GM18907 (cell line): ENCODE data around the gene TSHZ3.

Experiments
- ATAC-seq: cut with Tn5 transposase; IDR thresholded peaks from one replicate; pipeline ENCODE4 v1.9.1; 2021; ENCODE audit warnings: mild to moderate bottlenecking, moderate library complexity; ENCODE audit not compliant: unreplicated experiment

Gene TSHZ3

GRCh38 chr19:31354799-31355664, 5.8 kb upstream of the TSHZ3 start:
- no peak for ATAC-seq

DNA sequence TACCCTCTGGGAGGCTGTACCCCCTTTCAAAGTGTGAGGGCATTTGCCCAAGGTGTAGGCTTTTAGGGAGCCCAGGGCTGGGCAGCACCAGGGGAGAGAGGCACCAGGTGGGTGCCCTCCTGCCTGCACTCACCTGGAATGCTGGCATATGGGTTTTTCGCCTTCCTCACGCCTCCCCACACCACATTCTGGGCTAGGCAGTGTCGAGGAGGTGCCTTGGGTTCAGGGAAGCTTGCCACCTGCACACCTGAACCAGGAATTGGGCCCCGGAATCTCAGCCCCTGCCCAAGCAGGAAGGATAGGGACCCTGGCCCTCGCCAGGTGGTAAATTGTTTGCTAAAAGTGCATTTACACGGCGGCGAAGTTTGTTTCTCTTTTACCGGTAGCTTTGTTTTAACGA, 5.1 kb upstream of the TSHZ3 start:
- no peak for ATAC-seq

- ATAC-seq, result no peak
These were observed 4.6 kb upstream of the TSHZ3 start for GRCh38 chr19:31353833-31354232.

- no peak for ATAC-seq
These were observed 3.8 kb upstream of the TSHZ3 start for GRCh38 chr19:31352782-31353651.

- no peak for ATAC-seq
These were observed 3.1 kb upstream of the TSHZ3 start for GRCh38 chr19:31352296-31352781.

- no peak for ATAC-seq
These were observed 2.6 kb upstream of the TSHZ3 start for GRCh38 chr19:31351855-31352195.

DNA sequence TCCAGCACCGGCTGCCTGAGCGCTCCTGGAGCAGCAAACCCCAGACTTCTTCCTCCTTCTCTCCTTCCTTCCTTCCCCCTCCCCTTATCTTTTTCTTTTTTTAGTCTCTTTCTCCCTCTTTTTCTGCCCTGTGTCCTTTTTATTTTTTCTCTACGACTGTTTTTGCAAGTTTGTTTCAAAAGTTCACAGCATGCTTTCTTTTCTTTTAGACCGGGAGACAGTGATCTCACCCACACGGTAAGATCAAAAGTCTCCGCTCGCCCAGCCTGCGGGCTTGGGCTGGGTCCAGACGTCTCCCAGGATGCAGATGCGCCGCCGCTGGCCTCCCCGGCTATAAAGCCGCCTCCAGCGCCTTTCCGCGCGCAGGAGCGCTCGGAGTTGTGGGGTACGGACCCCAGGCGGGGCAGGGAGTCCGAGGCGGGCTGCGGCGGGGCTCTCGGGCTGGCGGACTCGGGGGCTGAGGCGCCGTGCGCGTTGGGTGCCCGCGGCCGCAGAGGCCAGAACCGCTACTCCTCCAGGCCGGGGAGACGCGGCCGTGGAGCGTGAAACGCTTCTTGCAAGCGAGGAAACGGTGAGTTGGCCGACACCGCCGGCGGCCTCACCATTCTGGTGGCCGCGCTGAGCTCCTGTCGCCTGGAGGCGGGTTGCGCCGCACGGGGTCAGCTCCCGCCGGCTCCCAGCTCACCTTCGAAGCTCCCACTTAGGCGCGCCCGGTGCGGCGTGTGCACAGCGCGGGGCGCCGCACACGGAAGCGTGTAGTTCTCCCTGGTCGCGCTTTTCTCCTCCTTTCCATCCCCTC, 2.0 kb upstream of the TSHZ3 start:
- no peak for ATAC-seq

DNA sequence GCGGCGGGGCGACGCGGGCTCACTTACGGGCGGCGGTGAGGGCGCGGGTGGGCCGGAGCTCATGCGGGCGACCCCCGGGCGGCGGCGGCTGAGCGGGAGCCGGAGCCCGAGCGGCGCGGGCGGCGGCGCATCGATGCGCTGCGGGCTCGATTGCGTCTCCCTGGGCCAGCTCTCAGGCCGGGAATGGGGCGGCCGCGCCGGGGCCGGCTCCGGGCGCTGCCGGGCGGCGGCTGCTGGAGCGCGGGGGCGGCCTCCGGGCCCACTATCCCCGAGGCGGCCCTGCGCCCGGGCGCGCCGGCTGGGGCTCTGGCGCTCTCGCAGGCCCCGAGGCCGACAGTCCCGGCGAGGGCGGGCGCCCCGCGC, 1.4 kb upstream of the TSHZ3 start:
- ATAC-seq, result no peak

- ATAC-seq, result no peak
These were observed 927 bp upstream of the TSHZ3 start for GRCh38 chr19:31350033-31350692.

DNA sequence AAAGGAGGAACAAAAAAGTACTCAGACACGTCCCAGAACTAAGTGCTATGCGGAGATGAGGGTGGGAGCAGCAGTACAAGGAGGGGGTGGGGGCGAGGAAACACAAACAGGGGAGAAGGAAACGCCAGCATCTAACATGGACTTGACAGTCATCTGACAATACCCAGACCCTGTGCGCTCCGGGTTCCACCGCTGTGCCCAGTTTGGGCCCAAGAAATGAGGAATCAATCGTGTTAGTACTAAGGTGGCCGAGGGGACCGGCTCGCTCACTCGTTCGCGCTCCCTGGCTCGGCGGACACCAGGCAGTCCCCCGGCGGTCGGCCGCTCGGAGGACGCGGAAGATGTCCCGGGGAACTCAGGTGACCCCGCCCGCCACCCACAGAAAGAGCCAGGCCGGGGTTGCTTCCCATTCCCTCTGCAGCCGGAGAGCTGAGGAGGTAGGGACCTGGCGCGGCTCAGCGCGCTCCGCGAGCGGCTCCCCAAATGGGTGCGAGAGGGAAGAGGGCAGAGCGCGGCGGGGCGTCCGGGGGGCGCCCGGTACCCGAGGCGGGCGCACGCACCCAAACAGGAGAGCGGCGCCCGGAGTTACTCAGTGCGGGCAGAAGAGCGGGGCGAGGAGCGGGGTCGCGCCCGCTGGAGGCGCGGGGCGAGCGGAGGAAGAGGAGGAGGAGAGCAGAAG, 616 bp downstream of the TSHZ3 start:
- ATAC-seq, result no peak

DNA sequence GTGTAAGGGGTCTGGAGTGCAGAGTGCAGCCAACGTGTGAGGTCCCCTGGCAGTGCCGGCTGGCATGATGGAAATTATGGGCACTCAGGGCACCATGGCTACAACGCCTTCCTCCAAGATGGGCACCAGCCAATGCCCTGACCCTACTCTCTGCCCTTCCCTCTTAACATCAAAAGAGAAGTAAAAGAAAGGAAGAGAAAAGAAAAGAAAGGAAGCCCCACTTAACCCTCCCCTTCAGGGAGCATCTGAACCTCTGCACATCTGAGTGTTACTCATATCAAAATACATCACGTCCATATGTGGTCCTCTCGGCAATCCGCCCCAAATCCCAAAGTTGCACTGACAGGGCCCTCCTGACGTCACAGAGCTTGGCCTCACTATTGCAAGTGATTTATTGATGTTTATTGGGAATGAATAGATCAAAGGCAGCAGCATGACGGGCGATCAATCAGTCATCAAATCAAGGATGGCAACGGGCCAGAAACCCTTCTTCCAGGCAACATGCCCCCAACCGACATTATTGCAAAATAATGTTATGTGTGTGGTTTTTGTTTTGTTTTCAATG, 1.3 kb downstream of the TSHZ3 start:
- ATAC-seq, result no peak

DNA sequence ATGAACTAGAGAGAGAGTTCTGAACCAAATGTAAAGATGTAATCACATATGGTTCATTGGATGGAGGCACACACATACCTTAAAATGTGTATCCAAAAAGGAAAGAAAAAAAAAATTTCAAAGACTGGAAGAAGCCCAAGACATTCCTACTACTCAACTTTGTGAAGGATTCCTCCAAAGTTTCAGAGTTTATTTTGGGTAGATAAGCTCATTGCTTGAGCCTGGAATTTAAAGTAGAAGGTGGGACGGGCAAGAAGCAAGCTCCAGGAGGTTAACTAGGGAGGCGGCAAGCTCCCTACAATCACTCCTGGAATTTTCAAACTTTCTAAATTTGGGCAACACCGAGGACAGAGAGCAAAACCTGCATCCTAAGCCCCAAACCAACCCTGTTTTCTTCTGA, 1.9 kb downstream of the TSHZ3 start:
- ATAC-seq, result no peak

GRCh38 chr19:31346184-31347059, 2.8 kb downstream of the TSHZ3 start:
- no peak for ATAC-seq

DNA sequence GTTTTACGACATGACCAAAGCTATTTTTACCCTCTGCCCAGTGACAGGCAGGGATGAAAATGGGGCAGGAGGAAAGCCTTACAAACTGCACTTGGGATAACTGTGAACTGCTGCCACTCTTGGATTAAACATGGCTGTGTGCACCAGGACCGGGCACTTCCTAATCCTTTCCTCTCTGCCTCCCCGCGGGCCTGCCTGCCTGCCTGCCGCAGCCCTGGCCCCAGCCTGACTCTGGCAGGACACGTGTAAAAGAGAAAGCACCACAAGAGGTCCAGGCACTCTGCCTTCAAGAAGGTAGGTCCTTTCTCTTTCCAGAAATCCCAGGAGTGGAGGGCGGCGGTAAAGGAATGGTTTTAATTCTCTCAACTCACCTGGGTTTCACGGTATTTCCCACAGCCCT, 4.8 kb downstream of the TSHZ3 start:
- no peak for ATAC-seq

DNA sequence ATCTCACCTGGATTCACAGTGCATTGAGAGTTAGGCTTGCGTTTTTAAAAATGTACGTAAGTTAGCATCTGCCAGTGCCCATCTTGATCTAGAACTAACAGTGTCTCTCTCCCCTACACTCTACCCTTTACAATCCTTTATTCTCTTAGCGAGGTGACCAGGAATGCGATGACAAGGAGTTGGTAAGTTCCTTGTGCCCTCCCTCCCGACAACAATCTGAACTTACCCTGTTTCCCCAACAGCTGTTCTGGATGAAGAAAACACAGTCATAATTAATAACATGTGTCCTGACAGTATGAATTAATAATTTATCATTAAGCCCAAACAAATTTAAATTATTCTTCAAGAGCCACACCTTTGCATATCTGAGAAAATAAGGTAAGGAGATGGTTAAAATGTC, 6.3 kb downstream of the TSHZ3 start:
- ATAC-seq, result no peak

DNA sequence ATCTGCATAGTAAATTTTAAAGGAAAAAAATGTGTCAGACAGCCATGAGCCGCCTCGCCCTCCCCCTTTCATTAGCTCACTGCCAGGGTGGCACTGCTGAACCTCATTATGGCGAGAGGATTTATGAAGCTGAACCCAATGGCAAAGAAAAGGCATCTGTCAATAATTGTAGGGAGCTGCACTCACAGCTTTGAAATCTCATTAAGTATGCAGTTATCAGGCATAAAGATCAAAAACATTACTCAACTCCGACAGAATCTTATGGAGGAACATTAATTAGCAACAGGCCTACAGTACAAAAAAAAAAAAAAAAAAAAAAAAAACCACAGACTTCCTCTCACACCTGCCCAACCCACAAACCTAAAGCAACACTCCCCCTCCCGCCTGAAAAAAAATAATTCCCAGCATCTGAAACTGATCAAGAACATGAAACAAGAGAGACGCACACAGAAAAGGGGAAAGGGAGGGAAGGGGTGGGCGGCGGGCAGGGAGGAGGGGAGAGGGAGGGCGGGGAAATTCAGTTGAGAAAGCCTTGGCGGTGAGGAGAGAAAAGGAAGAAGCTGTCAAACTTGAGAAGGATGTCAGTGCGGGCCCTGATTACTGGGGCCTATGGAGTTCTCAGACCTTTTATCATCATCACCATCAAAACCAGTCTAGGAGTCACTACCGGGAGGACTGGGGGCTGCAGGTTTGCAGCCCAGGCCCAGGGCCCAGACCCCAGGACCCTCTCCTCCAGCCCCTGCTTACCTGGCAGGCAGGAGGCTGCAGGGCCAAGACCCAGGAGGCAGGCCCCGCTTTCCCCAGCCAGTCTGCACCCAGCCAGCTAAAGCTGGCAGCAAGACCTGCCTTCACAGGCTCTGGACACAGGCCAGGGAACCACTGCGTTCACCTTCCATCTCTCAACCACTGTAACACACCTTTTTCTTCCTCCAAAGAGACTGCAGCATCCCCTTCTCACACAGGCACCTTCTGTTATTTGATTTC, 8.9 kb downstream of the TSHZ3 start:
- no peak for ATAC-seq

- no peak for ATAC-seq
These were observed 9.8 kb downstream of the TSHZ3 start for GRCh38 chr19:31339411-31339810.
